Neuronal stem cell (in vitro differentiated cells): Measurements from ENCODE around the gene CYP26C1.
"Not testable (repeated sequence)": the region's sequence is repeated elsewhere in the genome, so short reads cannot be mapped to it uniquely, and the experiment has no call there.

Experiments used
- DNase-seq: peaks from one replicate; pipeline ENCODE4 v3.0.0-alpha.2; 2013; ENCODE audit warnings: low spot score
- H2AFZ ChIP-seq: one replicate; pipeline ENCODE4 v1.6.1; 2013; ENCODE audit warnings: mild to moderate bottlenecking, low read length, inconsistent platforms
- H2AK5ac ChIP-seq: 2 replicates; pipeline ENCODE4 v1.6.1; 2013; ENCODE audit warnings: low read depth, mild to moderate bottlenecking, inconsistent platforms, low read length, moderate library complexity, mixed read lengths
- H2BK120ac ChIP-seq: 2 replicates; pipeline ENCODE4 v1.6.1; 2013; ENCODE audit warnings: low read depth, mild to moderate bottlenecking, inconsistent platforms, low read length, moderate library complexity, mixed read lengths
- H2BK12ac ChIP-seq: one replicate; pipeline ENCODE4 v1.6.1; 2013; ENCODE audit warnings: low read length, inconsistent platforms
- H2BK15ac ChIP-seq: 2 replicates; pipeline ENCODE4 v1.6.1; 2013; ENCODE audit warnings: mild to moderate bottlenecking, low read length, inconsistent platforms, mixed read lengths
- H2BK5ac ChIP-seq: one replicate; pipeline ENCODE4 v1.6.1; 2013; ENCODE audit warnings: inconsistent platforms, mild to moderate bottlenecking, low read length, moderate library complexity
- H3K14ac ChIP-seq: one replicate; pipeline ENCODE4 v1.6.1; 2013; ENCODE audit warnings: low read length, inconsistent platforms
- H3K18ac ChIP-seq: 2 replicates; pipeline ENCODE4 v1.6.1; 2013; ENCODE audit warnings: low read length, inconsistent platforms
- H3K23ac ChIP-seq: 2 replicates; pipeline ENCODE4 v1.6.1; 2013; ENCODE audit warnings: low read depth, mild to moderate bottlenecking, mixed read lengths, low read length, inconsistent platforms; ENCODE audit not compliant: poor library complexity
- H3K27ac ChIP-seq: replicated peaks from 3 replicates; pipeline ENCODE4 v1.5.1; 2013; ENCODE audit warnings: low read length, inconsistent platforms
- H3K27me3 ChIP-seq, 3 experiments: 2 replicates each; pipeline ENCODE4 v1.6.1; 2013; ENCODE audit warnings: low read length in 3 of 3, mild to moderate bottlenecking in 2 of 3, inconsistent platforms in 1 of 3, low read depth in 1 of 3, mixed read lengths in 1 of 3, moderate library complexity in 1 of 3; ENCODE audit not compliant: control insufficient read depth in 3 of 3, insufficient read depth in 3 of 3
- H3K36me3 ChIP-seq, 2 donors: replicated peaks in 1 of 2; 2 replicates each; pipeline ENCODE4 v1.6.1; 2013; ENCODE audit warnings: low read length in 2 of 2; ENCODE audit not compliant: control insufficient read depth in 2 of 2, insufficient read depth in 2 of 2
- H3K4ac ChIP-seq: 2 replicates; pipeline ENCODE4 v1.6.1; 2013; ENCODE audit warnings: inconsistent platforms, mild to moderate bottlenecking, low read length, moderate library complexity
- H3K4me1 ChIP-seq, 2 donors: 1 replicate in 1 of 2; 2 replicates in 1 of 2; pipeline ENCODE4 v1.6.1; 2013; ENCODE audit warnings: low read length in 2 of 2, low read depth in 1 of 2; ENCODE audit not compliant: control insufficient read depth in 2 of 2, insufficient read depth in 1 of 2
- H3K4me2 ChIP-seq: one replicate; pipeline ENCODE4 v1.6.1; 2013; ENCODE audit warnings: mild to moderate bottlenecking, low read length, inconsistent platforms; ENCODE audit not compliant: insufficient read depth, poor library complexity, severe bottlenecking
- H3K4me3 ChIP-seq, 2 donors: 2 replicates each; pipeline ENCODE4 v1.5.1; 2013; ENCODE audit warnings: low read length in 2 of 2, mild to moderate bottlenecking in 2 of 2, inconsistent platforms in 1 of 2, moderate library complexity in 1 of 2
- H3K79me1 ChIP-seq: one replicate; pipeline ENCODE4 v1.6.1; 2013; ENCODE audit warnings: low read depth, mild to moderate bottlenecking, inconsistent platforms, low read length, moderate library complexity
- H3K9ac ChIP-seq: one replicate; pipeline ENCODE4 v1.6.1; 2013; ENCODE audit warnings: mild to moderate bottlenecking, low read depth, low read length, inconsistent platforms; ENCODE audit not compliant: poor library complexity
- H3K9me3 ChIP-seq, 2 donors: replicated peaks in 1 of 2; 2 replicates each; pipeline versions ENCODE3 to v1.6.1; 2013; ENCODE audit warnings: low read length in 2 of 2, mild to moderate bottlenecking in 2 of 2, inconsistent platforms in 1 of 2, low read depth in 1 of 2, mixed read lengths in 1 of 2, moderate library complexity in 1 of 2; ENCODE audit not compliant: control insufficient read depth in 2 of 2, insufficient read depth in 1 of 2
- H4K8ac ChIP-seq: one replicate; pipeline ENCODE4 v1.6.1; 2013; ENCODE audit warnings: low read depth, mild to moderate bottlenecking, inconsistent platforms, low read length, moderate library complexity
- H4K91ac ChIP-seq: one replicate; pipeline ENCODE4 v1.6.1; 2013; ENCODE audit warnings: low read length, low read depth, mild to moderate bottlenecking, inconsistent platforms; ENCODE audit not compliant: poor library complexity
- WGBS, 2 donors: extraction: QIAGEN DNeasy Blood & Tissue Kit; methylation state at CpG; one replicate each; pipeline ENCODE4 v1.1.7; 2013; ENCODE audit warnings: missing lambda C conversion rate in 2 of 2, mixed read lengths in 1 of 2; ENCODE audit not compliant: insufficient read length in 2 of 2, insufficient replicate concordance in 1 of 2; ENCODE audit errors: extremely low coverage in 2 of 2; 5-methylcytosine and 5-hydroxymethylcytosine counted together

The CYP26C1 gene

GRCh38 chr10:93101148-93101547 is 40.5 kb downstream of the CYP26C1 start:
- H3K9ac ChIP-seq, DNase-seq, H3K14ac ChIP-seq, H3K36me3 ChIP-seq, H3K18ac ChIP-seq, H3K4me3 ChIP-seq, H3K23ac ChIP-seq, H3K79me1 ChIP-seq, H3K4ac ChIP-seq, H2BK120ac ChIP-seq, H4K91ac ChIP-seq, H4K8ac ChIP-seq, H2BK5ac ChIP-seq, H2BK12ac ChIP-seq, H2AK5ac ChIP-seq, H3K9me3 ChIP-seq, H2AFZ ChIP-seq, H3K4me2 ChIP-seq, H3K4me1 ChIP-seq, H3K27me3 ChIP-seq, H3K27ac ChIP-seq, H2BK15ac ChIP-seq: not testable (repeated sequence)
- no CpG with 5 or more reads among the region's 3 CpGs for WGBS, 2 donors

- Histone ChIP-seq H3K79me1 (no peaks in the 10 kb centered on the region), H3K9me3 (no peaks in the 10 kb centered on the region), H3K27ac (no peak overlapping the region), H3K4me3 (no peak overlapping the region), H3K4me1 (no peaks in the 10 kb centered on the region), H2BK5ac (no peak overlapping the region), H2BK120ac (no peak overlapping the region), H3K9ac (no peak overlapping the region), H4K8ac (no peak overlapping the region), H3K23ac (no peak overlapping the region), H3K4ac (no peak overlapping the region), H3K4me2 (no peak overlapping the region), H2AFZ (no peak overlapping the region), H3K36me3 (no peaks in the 10 kb centered on the region), H2BK15ac (no peak overlapping the region), H4K91ac (no peak overlapping the region), H3K14ac (no peak overlapping the region), H2AK5ac (no peak overlapping the region), H3K27me3 (no peaks in the 10 kb centered on the region), H3K18ac (no peak overlapping the region), H2BK12ac (no peak overlapping the region)
- DNase-seq = no peak
- WGBS, 2 donors = no CpG with 5 or more reads among the region's 1 CpG
Measured at GRCh38 chr10:93103953-93104352, 43.4 kb downstream of the CYP26C1 start.

- Histone ChIP-seq H3K4me3 (no peak overlapping the region), H3K9me3 (no peaks in the 10 kb centered on the region), H3K14ac (no peak overlapping the region), H3K27me3 (no peaks in the 10 kb centered on the region), H2BK120ac (no peak overlapping the region), H3K18ac (no peak overlapping the region), H3K27ac (no peak overlapping the region), H4K91ac (no peak overlapping the region), H2BK12ac (no peak overlapping the region), H3K4ac (no peak overlapping the region), H2AFZ (no peak overlapping the region), H2BK15ac (no peak overlapping the region), H3K36me3 (no peaks in the 10 kb centered on the region), H3K79me1 (no peaks in the 10 kb centered on the region), H2AK5ac (no peak overlapping the region), H3K4me1 (no peaks in the 10 kb centered on the region), H4K8ac (no peak overlapping the region), H2BK5ac (no peak overlapping the region), H3K9ac (no peak overlapping the region), H3K4me2 (no peak overlapping the region), H3K23ac (no peak overlapping the region)
- DNase-seq = no peak
- WGBS, 2 donors = no CpG with 5 or more reads among the region's 2 CpGs
Measured at GRCh38 chr10:93106631-93107072, 46.1 kb downstream of the CYP26C1 start.

- Histone ChIP-seq H3K79me1 (no peaks in the 10 kb centered on the region), H3K4ac (no peak overlapping the region), H3K4me1 (no peaks in the 10 kb centered on the region), H3K36me3 (no peaks in the 10 kb centered on the region), H2AFZ (no peak overlapping the region), H3K14ac (no peak overlapping the region), H3K9me3 (no peaks in the 10 kb centered on the region), H2AK5ac (no peak overlapping the region), H2BK5ac (no peak overlapping the region), H3K18ac (no peak overlapping the region), H4K8ac (no peak overlapping the region), H2BK12ac (no peak overlapping the region), H3K27me3 (peaks cover 0 to 2% (median 0%) of the 10 kb centered on the region in 3 experiments), H2BK120ac (no peak overlapping the region), H3K27ac (no peak overlapping the region), H3K23ac (no peak overlapping the region), H4K91ac (no peak overlapping the region), H3K9ac (no peak overlapping the region), H3K4me3 (no peak overlapping the region), H3K4me2 (no peak overlapping the region), H2BK15ac (no peak overlapping the region)
- WGBS, 2 donors = no CpG with 5 or more reads among the region's 3 CpGs
- no peak for DNase-seq
Measured at GRCh38 chr10:93110472-93111146, 50.0 kb downstream of the CYP26C1 start.
